HG03378 (cell line): Measurements from ENCODE around the gene CDCA7.
"Not testable (repeated sequence)": the region's sequence is repeated elsewhere in the genome, so short reads cannot be mapped to it uniquely, and the experiment has no call there.

Experiments used
- ATAC-seq: cut with Tn5 transposase; IDR thresholded peaks from one replicate; pipeline ENCODE4 v1.9.1; 2021; ENCODE audit warnings: mild to moderate bottlenecking, moderate library complexity; ENCODE audit not compliant: unreplicated experiment

Gene CDCA7

DNA sequence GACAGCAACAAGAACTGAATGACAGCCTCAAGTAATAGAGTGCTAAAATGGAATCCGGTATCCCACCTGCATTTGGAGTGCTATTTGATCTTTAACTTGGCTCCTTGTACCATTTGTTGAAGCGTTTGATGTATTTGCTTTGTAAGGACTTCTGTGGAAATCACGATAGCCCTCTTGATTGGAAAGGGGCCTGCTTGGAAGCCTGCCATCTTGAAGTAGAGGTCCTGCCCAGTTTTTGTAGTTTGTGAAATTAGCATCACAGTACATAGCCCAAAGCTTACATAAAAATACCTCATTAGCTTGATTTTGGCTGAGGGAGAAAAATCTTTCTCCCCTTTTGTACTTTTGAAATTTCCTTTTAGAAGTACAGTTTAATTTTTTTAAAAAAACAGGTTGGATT, 2.7 kb downstream of the CDCA7 start:
- ATAC-seq: no peak

DNA sequence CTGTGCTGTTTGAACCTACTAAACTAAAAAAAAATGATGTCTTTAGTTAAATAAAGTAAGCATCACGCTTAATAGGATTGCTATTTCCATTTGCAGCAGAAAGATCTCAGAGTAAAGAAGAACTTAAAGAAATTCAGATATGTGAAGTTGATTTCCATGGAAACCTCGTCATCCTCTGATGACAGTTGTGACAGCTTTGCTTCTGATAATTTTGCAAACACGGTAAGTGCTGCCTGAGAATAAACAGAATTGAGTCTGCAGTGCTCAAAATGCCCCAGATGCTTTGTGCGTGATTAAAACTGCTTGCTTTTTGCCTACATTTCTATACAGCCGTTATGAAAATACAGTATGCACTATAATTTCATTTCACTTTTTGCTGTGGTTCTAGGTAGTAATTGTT, 3.9 kb downstream of the CDCA7 start:
- ATAC-seq: no peak

DNA sequence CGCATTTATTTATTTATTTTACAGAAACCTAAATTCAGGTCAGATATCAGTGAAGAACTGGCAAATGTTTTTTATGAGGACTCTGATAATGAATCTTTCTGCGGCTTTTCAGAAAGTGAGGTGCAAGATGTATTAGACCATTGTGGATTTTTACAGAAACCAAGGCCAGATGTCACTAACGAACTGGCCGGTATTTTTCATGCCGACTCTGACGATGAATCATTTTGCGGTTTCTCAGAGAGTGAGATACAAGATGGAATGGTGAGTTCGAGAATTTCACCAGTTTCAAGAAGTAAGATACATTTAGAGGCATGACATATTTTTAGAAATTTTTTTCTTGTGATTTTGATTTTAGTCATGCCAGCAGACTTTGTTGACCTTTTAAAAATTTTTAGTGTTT, 4.6 kb downstream of the CDCA7 start:
- ATAC-seq: no peak

DNA sequence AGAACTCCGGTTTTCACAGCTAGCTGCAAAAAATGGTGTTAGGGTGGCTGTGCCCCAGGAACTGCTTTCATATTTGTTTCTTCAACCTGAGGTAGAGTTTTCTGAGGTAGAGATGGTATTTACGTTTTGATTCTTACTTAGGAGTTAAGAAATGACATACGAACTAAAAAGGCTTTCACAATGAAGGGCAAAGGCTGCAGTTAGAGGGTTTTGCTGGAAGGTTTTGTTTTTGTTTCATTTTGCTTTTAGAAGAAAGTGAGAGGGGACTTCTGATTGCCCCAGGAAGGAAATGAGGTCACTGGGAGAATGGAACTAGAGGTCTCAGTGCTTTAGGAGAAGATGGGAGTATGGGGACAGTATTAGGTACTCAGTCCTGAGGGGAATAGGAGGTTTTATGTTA, 15.5 kb downstream of the CDCA7 start:
- no peak for ATAC-seq

DNA sequence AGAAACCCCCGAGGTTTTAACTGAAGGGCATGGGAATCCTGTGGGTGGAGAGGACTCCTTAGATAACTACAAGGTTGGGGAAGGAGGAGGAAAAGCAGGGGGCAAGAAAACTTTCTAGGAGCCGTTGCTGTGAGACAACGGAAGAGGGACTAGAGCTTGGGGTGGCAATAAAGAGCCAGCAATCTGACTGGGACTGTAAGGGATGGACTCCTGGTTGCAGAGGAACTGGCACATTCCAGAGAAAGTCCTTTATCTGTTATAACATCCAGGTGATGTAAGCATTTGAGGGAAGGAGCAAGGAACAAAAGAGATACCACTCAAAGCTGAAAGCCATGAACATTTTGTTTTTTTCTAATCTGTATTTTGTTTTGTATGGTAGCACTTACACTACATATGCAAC, 16.4 kb downstream of the CDCA7 start:
- ATAC-seq: no peak

DNA sequence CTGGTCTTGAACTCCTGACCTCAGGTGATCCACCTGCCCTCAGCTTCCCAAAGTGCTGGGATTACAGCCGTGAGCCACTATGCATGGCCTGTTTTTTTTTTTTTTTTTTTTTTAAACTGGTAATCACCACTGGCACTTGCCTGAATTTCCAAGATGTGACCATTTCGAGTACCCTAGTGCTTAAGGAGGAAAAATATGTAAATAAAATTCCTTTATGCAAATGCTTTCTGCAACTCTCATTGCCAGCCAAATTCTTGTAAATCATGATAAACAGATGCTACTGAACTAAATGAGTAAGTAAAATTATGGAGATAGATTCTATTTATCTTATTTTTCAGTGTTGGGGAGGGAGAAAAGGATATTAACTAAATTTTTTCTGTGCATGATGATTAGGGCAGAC, 18.6 kb downstream of the CDCA7 start:
- no peak for ATAC-seq

DNA sequence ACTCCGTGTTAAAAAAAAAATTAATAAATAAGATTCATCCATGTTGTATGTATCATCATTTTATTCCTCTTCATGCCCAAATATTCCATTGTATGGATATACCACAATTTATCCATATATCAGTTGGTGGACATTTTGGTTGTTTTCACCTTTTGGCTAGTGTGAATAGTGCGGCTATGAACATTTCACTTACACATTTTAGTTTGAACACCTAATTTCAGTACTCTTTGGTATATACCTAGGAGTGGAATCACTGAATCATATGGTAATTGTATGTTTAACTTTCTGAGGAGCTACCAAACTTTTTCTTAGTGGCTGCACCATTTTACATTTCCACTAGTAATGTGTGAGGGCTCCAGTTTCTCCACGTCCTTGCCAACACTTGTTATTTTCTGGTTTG, 20.0 kb downstream of the CDCA7 start:
- ATAC-seq: no peak

DNA sequence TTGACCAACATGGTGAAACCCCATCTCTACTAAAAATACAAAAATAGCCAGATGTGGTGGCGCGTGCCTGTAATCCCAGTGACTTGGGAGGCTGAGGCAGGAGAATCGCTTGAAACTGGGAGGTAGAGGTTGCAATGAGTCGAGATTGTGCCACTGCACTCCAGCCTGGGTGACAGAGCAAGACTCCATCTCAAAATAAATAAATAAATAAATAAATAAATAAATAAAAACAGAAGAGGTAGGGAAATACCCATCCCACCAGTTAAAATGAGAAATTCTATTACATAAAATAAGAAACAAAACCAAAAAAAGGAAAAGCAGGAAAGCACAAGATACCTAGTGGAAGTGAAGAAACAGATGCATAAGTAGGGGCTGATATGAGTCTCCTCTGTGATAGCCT, 30.9 kb downstream of the CDCA7 start:
- not testable (repeated sequence) for ATAC-seq

DNA sequence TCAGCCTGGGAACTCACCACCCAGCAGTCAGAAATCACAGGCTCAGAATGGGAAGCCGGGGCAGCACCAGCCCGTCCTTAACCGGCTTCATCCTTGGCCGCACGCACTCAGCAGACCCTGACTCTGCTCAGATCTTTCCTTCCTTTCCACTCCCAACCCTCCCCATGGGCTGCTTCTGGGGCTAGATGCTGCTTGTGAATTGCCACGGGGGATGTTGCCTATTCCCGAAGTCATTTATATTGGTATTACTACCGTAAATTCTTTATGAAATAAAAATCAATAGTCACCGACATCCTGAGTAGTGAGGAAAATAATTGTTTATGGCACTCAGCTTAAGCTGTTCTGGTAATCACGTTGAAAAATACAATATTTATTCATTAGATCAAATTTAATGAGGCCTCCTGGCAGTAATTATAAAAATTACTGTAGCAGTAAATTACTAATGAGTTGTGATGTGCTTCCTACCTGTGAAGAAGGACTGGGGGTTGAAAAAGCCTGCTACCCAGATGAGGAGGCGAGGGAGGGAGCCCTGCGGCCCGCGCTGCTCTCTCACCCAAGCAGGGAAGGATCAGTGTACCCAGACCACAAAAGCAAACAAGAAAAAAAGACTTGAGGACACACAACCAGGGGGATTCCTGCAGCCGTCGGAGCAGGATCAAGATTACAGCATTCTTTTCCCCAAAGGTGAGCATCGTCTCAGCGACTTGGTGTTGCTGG, 31.5 kb downstream of the CDCA7 start:
- no peak for ATAC-seq

DNA sequence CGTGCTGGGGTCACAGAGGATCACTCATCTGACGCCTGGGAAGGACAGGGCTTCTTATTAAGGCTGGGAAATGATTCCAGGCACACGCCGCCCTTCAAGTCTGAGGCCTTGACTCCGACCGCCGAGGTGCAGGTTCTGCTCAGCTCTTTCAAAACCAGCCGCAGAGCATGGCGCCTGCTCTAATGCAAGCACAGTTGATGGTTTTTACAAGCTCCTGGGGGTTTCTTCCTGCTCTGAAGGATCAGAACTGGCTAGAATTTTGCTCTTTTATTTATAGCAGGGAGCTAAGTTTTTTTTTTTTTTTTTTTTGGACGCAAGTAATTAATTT, 32.0 kb downstream of the CDCA7 start:
- no peak for ATAC-seq

DNA sequence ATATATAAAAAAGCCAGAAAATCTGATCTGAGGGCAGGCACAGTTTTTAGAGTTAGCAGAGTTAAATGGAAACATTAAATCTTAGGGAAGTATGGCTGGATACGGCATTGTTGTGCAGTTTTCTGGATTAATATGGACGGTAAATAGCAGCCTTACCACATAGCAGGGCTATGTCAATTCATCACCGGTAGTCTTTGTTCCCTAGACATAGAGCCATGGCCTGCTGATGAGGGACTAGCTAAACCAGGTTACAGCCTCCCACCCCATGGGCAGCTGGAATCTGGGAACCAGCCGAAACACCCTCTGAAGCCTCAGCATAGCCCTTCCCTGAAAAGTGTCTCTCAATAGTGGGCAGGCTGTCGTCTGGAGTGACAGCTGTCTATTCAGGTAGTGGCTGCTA, 32.4 kb downstream of the CDCA7 start:
- no peak for ATAC-seq

DNA sequence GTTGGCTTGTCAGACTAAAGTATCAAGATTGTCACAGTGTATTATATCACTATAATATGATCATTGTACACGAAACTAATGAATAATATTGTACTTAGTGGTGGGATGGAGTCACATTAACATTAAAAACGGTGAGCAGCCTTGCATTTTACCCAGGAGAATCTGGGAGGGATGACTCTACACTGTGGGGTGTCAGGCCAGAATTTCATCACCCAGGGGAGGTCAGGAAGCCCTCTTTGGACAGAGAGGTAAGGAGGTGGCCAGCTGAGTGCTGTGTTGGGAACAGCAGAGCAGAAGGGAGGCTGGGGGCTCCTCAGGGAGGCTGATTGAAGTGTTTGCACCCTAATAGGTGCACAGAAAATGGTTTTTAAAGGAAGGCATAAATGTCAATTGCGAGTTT, 33.0 kb downstream of the CDCA7 start:
- no peak for ATAC-seq

DNA sequence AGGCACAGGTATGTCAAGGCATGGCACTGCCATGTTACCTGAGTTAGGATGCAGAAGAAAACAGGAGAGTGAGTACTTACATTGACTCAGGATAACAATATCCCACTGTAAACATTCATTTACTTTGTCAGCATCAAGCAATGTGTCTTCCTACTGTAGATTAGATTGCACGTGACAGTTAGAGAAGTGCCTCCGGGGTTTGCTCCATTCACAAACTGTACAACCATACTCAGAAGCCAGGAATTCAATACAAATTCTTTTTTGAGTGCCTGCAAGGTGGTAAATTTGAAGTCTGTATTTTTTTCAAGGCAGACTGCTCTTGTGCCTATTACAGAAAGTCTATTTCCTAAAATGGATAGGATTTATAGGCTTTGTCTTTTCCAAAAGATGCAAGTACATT, 34.1 kb downstream of the CDCA7 start:
- ATAC-seq: no peak

DNA sequence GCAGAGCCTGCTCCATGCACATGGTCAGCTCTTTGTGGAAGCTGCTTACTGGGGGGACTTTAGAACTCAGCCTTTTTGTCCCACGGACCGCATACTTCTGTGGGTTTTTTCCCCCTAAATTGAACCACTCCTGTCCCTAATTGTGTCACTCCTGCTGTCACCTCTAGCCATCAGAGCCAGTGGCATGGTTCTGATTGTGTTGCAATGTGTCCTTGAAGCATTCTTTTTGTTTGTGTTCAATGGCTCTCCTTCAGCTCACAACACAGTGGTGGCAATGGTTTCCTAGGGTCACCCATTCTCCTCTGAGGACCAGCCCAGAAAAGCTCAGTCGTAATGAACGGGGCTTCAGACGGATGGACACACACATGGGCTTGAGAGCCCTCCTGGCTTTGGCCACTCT, 35.4 kb downstream of the CDCA7 start:
- ATAC-seq: no peak

DNA sequence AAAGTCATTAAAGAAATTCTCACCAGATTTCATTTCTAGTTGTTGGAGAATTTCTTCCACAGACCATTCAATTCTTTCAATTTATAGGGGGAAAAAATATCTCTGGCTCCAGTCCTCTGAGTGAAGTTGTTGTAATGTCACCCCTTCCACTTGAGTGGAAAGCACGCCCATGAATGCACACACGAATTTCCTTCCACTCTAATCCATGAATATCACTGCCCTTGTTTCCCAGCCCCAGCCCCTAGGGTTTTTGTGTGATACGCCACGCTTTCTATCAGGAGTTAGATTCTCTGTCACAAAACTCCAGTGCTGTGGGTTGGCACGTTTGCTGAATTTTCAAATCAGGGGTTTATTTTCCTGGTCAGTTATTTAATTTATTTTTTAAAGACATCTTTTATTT, 38.1 kb downstream of the CDCA7 start:
- no peak for ATAC-seq

DNA sequence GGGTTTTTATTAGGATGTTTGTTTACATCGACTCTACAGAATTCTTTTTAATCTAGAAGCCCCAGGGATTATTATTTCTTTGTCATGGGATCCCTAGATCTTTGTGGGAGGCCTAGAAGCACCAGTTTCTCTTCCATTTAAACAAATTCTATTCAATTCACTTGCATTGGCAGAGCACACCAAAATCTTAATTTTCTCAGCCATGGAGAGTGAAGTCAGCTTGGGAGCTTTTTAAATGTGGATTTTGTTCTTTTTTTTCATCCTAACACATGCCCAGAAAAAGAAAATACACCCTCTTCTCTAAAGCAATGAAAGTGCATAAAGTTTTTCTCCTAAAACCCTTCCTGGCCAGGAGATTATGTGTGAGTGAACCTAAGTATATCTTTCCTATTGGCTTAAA, 38.5 kb downstream of the CDCA7 start:
- no peak for ATAC-seq

DNA sequence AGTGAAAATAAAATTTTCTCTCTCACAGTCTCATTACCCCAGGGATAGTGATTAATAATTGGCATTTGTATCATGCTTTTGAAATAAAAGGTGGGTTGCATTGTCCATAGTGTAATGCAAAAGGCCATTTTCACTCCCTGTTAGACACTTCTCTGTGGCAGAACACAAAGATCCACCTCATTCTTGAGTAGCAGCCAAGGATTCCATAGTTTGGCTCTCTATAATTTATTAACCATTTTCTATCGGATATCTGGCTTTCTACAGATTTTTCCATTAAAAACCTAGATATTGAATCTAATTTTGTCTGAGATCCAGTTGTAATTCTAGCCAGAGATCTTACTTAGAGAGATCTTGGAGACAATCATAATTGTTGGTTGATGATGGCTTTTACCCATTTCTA, 39.0 kb downstream of the CDCA7 start:
- no peak for ATAC-seq

DNA sequence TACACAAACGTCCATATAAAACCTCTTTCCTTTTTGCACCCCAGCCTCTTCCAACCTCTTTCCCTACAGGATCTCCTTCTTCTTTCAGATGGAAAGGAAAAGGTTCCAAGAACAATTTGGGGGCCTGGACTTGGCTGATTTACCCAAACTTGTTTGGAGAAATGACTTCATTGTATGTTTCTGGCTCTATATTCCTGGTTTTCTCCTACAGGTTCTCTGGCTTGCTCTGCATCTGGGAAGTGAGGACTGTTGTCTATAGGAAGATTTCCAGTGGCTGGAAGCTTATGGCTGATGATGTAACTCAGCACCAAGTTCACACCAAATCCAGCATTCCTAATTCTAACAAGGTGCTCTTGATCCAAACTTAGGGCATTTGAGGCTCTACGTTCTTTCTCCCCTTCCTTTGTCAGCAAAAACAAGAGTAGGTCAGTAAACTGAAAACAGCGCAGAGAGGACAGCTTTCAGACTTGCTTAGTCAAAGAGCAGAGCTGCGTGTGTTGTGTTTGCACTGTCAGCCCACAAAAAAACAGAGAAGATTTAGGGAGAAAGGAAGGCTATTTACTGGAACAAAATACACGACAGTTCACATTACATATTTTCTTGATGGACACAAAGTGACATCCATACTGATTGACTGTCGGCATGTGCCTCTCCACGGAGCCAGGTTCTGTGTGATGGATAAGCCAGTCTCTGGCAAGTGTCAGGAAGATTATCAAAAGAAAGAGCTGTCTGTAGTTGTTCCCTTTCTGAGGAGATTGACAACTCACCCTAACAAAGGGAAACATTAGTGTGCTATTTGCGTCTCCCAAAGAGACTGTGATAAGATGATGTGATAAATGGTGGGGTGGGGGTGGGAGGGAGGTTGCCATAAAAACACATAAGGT, 39.7 kb downstream of the CDCA7 start:
- ATAC-seq: no peak

DNA sequence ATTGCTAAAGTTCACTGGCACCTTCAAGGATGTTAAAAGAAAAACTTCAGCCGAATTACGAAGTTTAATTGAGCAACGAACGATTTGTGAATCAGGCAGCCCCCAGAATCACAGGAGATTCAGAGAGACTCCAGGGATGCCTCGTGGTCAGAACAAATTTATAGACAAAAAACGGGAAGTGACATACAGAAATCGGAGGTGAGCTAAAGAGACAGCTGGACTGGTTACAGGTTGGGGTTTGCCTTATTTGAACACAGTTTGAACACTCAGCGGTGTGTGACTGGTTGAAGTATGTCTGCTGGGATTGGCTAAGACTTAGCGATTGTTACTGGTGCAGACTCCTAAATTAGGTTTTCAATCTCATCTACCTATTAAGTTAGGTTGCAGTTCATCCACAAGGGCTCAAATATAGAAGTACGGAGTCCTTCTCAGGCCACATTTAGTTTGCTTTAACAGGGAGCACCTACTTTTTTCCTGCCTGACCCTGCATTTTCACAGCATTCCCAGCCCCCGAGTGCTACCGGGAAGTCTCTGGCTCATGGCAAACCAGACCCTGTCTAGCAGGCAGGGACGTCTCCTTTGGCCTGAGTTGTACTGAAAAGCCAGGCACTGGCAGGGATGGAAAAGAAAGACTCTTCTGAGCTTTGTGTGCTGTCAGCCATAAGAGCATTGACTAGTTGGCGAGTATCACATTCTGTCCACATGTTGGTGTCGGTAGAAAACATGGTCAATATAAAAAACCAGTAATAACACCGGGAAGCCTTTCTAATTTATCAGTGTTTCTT, 41.1 kb downstream of the CDCA7 start:
- ATAC-seq: no peak

DNA sequence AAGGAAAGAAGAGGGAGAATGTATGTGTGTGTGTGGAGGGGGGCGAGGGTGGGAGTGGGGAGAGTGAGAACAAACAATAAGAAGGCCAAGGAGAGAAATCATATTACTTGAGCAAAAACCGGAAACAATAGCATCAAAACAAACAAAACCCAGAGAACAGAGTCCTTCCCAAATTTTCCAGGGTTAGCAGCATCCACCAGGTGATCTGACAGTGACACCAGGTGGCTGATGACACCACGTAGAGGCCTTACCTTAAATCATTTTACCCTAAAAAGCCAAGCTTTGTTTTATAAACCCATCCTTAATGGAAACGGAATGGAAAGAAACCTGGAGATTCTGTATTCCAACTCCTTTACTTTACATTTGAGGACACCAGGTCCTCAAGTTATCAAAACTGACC, 42.9 kb downstream of the CDCA7 start:
- ATAC-seq: no peak

DNA sequence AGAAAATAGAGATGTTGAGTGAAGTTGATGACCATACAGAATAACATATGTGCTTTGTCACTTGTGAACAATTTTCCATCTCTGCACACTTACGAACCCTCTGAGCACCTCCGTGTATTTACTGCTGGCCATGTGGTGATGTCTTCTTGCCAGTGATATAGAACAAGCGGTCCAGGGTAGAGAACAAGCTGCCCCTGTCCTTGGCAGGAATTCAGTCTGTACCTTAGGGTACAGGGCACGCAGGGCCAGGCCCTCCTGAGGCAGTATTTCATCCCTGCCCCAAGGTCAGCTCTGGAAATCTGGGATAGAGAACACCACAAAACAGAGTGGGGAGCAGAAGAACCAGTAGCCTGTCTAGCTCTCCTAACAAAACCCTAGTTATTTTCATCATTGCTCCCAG, 44.6 kb downstream of the CDCA7 start:
- ATAC-seq: no peak

DNA sequence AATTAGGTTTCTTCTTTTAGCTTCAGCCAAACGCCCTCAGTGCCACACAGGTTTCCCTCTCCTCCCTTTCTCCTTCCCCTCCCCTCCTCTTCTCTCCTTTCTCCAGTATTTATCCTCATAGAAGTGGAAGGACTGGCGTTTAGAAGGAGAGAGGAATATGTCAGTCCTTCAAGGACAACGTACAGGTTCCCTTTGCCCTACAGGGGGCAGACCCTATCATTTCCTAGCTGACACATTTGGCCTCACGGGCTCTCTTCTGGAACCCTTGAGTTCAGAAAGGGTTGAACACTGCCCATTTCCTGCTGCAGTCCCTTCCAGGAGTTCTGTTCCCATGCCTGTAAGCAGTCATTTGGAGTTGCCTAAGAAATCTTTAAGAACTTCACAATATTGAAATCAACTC, 46.1 kb downstream of the CDCA7 start:
- no peak for ATAC-seq
